Liver (tissue), 9 donors: Measurements from ENCODE around the gene U2AF1L4. TPM values are rescaled to one million over a fixed set of nuclear protein-coding genes. Genes with fewer than 3 reads are reported as not detected.

Experiments used
- DNase-seq: peaks from one replicate; pipeline ENCODE4 v3.0.0-alpha.2; 2017; ENCODE audit warnings: low spot score
- H3K27ac ChIP-seq, 2 donors: one replicate each; pipeline ENCODE4 v1.7.0; 2013; ENCODE audit warnings: inconsistent platforms in 2 of 2, low read length in 2 of 2, control low read depth in 1 of 2, low read depth in 1 of 2, mild to moderate bottlenecking in 1 of 2
- H3K27me3 ChIP-seq, 4 donors: one replicate each; pipeline versions ENCODE4 v1.6.1 to v1.7.0; 2013; ENCODE audit warnings: low read length in 3 of 4, inconsistent platforms in 1 of 4, mild to moderate bottlenecking in 1 of 4, moderate library complexity in 1 of 4; ENCODE audit not compliant: control insufficient read depth in 4 of 4, insufficient read depth in 4 of 4
- H3K36me3 ChIP-seq, 4 donors: one replicate each; pipeline versions ENCODE4 v1.6.1 to v1.7.0; 2013; ENCODE audit warnings: low read length in 3 of 4, mild to moderate bottlenecking in 3 of 4, low read depth in 1 of 4, moderate library complexity in 1 of 4; ENCODE audit not compliant: control insufficient read depth in 4 of 4, insufficient read depth in 3 of 4
- H3K4me1 ChIP-seq, 4 donors: one replicate each; pipeline versions ENCODE4 v1.6.1 to v1.7.0; 2013; ENCODE audit warnings: low read length in 3 of 4, mild to moderate bottlenecking in 3 of 4, moderate library complexity in 1 of 4; ENCODE audit not compliant: control insufficient read depth in 4 of 4, insufficient read depth in 4 of 4
- H3K4me3 ChIP-seq, 3 donors: one replicate each; pipeline versions ENCODE4 v1.6.1 to v1.7.0; 2013; ENCODE audit warnings: low read length in 3 of 3, control low read depth in 1 of 3, low read depth in 1 of 3, mild to moderate bottlenecking in 1 of 3
- H3K9ac ChIP-seq, 2 donors: one replicate each; pipeline ENCODE4 v1.7.0; 2013; ENCODE audit warnings: low read length in 2 of 2, mild to moderate bottlenecking in 2 of 2, moderate library complexity in 2 of 2, control low read depth in 1 of 2, low read depth in 1 of 2
- H3K9me3 ChIP-seq, 4 donors: one replicate each; pipeline versions ENCODE4 v1.6.1 to v1.7.0; 2013; ENCODE audit warnings: low read length in 3 of 4; ENCODE audit not compliant: control insufficient read depth in 4 of 4
- EGR1 ChIP-seq, 2 donors: IDR thresholded peaks; 2 replicates each; pipeline ENCODE4 v1.6.1; 2016 to 2018; ENCODE audit warnings: antibody characterized with exemption in 2 of 2, low read depth in 2 of 2
- FOXA1 ChIP-seq: IDR thresholded peaks from 2 replicates; pipeline ENCODE4 v1.6.1; 2016; ENCODE audit warnings: antibody characterized with exemption
- FOXA2 ChIP-seq: IDR thresholded peaks from 2 replicates; pipeline ENCODE4 v1.6.1; 2016; ENCODE audit warnings: antibody characterized with exemption
- GABPA ChIP-seq, 2 donors: IDR thresholded peaks in 1 of 2; conservative IDR thresholded peaks in 1 of 2; 2 replicates each; pipeline ENCODE4 v1.6.1; 2016; ENCODE audit warnings: antibody characterized with exemption in 2 of 2, mild to moderate bottlenecking in 1 of 2, moderate library complexity in 1 of 2
- HNF4A ChIP-seq, 2 donors: conservative IDR thresholded peaks; 2 replicates each; pipeline ENCODE4 v1.6.1; 2016; ENCODE audit warnings: antibody characterized with exemption in 2 of 2, mild to moderate bottlenecking in 2 of 2
- HNF4G ChIP-seq: IDR thresholded peaks from 2 replicates; pipeline ENCODE4 v1.6.1; 2016; ENCODE audit warnings: antibody characterized with exemption
- JUND ChIP-seq, 2 donors: IDR thresholded peaks; 2 replicates each; pipeline ENCODE4 v1.6.1; 2016; ENCODE audit warnings: antibody characterized with exemption in 2 of 2
- NR2F2 ChIP-seq: IDR thresholded peaks from 2 replicates; pipeline ENCODE4 v1.6.1; 2016; ENCODE audit warnings: antibody characterized with exemption
- RAD21 ChIP-seq, 2 donors: IDR thresholded peaks; 2 replicates each; pipeline ENCODE4 v1.6.1; 2016; ENCODE audit warnings: antibody characterized with exemption in 2 of 2, mild to moderate bottlenecking in 2 of 2
- RXRA ChIP-seq, 2 donors: IDR thresholded peaks; 2 replicates each; pipeline ENCODE4 v1.6.1; 2017 to 2018; ENCODE audit warnings: antibody characterized with exemption in 2 of 2, mild to moderate bottlenecking in 1 of 2
- SP1 ChIP-seq: IDR thresholded peaks from 2 replicates; pipeline ENCODE4 v1.6.1; 2018; ENCODE audit warnings: antibody characterized with exemption, mild to moderate bottlenecking
- TAF1 ChIP-seq: conservative IDR thresholded peaks from 2 replicates; pipeline ENCODE4 v1.6.1; 2016; ENCODE audit warnings: antibody characterized with exemption, mild to moderate bottlenecking
- YY1 ChIP-seq: IDR thresholded peaks from 2 replicates; pipeline ENCODE4 v1.6.1; 2016; ENCODE audit warnings: antibody characterized with exemption, mild to moderate bottlenecking
- WGBS: extraction: QIAGEN DNeasy Blood & Tissue Kit; methylation state at CpG from one replicate; pipeline ENCODE4 v1.1.7; 2013; 5-methylcytosine and 5-hydroxymethylcytosine counted together
- polyA plus RNA-seq, 2 donors: library from polyadenylated mRNA; stranded (reverse) in 1 of 2; unstranded in 1 of 2; fragments of 200-250 nt in 1 of 2; fragments of >200 nt in 1 of 2; fragmentation: Nextera tagmentation in 1 of 2; extraction: Ambion mirVana in 1 of 2; gene quantifications; one replicate each; pipeline versions ENCODE4 v1.2.1 to v1.2.3, GENCODE V29; 2013 to 2015
- total RNA-seq, 2 donors: library from RNA; depleted of rRNA; stranded (reverse); fragments of >200 nt; gene quantifications; one replicate each; pipeline ENCODE4 v1.2.3, GENCODE V29; 2014
- TF ChIP-seq, protein P1 (sequence below): IDR thresholded peaks from 2 replicates; pipeline ENCODE4 v1.6.1; 2016; ENCODE audit warnings: antibody characterized with exemption
- TF ChIP-seq, protein P2 (sequence below): IDR thresholded peaks from 2 replicates; pipeline ENCODE4 v1.6.1; 2016; ENCODE audit warnings: antibody characterized with exemption
- TF ChIP-seq, protein P3 (sequence below): IDR thresholded peaks from 2 replicates; pipeline ENCODE4 v1.6.1; 2016; ENCODE audit warnings: antibody characterized with exemption
- TF ChIP-seq, protein P4 (sequence below): fragments of 150-350 bp; IDR thresholded peaks from 2 replicates; pipeline ENCODE4 v1.5.1; 2017; ENCODE audit warnings: improper control_type of control experiment, low read depth, low read length; ENCODE audit not compliant: missing input control
- TF ChIP-seq, protein P5 (sequence below): IDR thresholded peaks from 2 replicates; pipeline ENCODE4 v1.6.1; 2016; ENCODE audit warnings: antibody characterized with exemption, mild to moderate bottlenecking
- donor health status: healthy.
- donor health status: healthy.
- donor health status: healthy.
- donor health status: healthy.
- donor health status: healthy.

Gene U2AF1L4
- total and polyA plus RNA-seq, 4 donors: 4.5 to 36.5 (median 13.4) TPM

DNA sequence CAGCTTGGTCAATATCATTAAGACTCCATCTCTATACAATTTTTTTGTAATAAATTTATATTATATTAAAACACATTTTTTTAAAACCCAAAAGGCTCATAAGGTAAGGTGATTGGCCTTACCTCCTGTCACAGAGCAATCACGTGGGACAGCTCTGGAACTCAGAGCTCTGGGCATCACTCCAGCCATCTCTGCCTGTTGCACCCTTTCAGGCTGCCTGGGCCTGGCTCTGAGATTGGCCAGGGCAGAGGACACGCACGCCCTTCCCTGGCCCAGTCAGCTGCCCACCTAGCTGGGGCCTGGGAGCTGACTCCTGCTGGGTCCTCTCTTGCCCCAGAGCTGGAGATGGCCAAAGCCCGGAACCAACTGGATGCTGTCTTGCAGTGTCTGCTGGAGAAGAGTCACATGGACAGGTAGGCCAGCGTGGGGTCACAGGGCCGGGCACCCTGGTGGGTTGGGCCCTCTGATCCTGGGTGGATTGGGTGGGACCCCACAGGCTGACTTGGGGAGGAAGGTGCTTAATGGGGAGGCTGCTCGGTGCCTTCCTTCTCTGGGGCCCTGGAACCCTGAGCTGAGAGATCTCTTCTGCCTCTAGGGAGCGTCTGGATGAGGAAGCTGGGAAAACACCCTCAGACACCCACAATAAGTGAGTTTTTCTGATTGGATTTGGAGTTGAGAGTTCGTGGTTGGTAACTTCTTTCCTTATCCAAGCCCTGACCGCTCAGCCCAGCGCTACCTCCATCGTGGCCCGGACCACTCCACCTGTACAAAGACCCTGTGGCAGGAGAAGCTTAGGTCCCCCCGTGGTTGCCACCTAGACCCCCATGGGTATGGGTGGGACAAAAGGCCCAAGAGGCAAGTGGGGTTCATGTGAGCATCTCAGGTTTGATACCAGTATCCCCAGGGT lies 6.9 kb upstream of the U2AF1L4 start:
- 90% methylated on average over 14 of the region's 14 CpGs for WGBS
- H3K27ac ChIP-seq: no peak overlapping the region
- peaks cover 8 to 17% (median 12%) of the 10 kb centered on the region in 4 donors for H3K4me1 ChIP-seq
- peaks cover 0 to 20% (median 10%) of the 10 kb centered on the region in 4 donors for H3K36me3 ChIP-seq
- DNase-seq: no peak
- H3K27me3 ChIP-seq: no peaks in the 10 kb centered on the region
- no peak for TF ChIP-seq TAF1
- no peak for TF ChIP-seq FOXA2
- no peak for TF ChIP-seq HNF4A (conservative IDR thresholded peaks at IDR 0.05)
- TF ChIP-seq, protein P1, sequence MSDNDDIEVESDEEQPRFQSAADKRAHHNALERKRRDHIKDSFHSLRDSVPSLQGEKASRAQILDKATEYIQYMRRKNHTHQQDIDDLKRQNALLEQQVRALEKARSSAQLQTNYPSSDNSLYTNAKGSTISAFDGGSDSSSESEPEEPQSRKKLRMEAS: no peak
- no peak for TF ChIP-seq RXRA (IDR thresholded peaks at IDR 0.05)
- TF ChIP-seq SP1: no peak
- no peak for TF ChIP-seq YY1
- TF ChIP-seq, protein P2, sequence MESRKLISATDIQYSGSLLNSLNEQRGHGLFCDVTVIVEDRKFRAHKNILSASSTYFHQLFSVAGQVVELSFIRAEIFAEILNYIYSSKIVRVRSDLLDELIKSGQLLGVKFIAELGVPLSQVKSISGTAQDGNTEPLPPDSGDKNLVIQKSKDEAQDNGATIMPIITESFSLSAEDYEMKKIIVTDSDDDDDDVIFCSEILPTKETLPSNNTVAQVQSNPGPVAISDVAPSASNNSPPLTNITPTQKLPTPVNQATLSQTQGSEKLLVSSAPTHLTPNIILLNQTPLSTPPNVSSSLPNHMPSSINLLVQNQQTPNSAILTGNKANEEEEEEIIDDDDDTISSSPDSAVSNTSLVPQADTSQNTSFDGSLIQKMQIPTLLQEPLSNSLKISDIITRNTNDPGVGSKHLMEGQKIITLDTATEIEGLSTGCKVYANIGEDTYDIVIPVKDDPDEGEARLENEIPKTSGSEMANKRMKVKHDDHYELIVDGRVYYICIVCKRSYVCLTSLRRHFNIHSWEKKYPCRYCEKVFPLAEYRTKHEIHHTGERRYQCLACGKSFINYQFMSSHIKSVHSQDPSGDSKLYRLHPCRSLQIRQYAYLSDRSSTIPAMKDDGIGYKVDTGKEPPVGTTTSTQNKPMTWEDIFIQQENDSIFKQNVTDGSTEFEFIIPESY: no peak
- TF ChIP-seq RAD21 (IDR thresholded peaks at IDR 0.05): no peak
- no peak for TF ChIP-seq NR2F2
- no peak for TF ChIP-seq HNF4G
- TF ChIP-seq, protein P3, sequence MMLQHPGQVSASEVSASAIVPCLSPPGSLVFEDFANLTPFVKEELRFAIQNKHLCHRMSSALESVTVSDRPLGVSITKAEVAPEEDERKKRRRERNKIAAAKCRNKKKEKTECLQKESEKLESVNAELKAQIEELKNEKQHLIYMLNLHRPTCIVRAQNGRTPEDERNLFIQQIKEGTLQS: no peak
- TF ChIP-seq EGR1 (IDR thresholded peaks at IDR 0.05; ENCODE audit: low read depth in 2 of 2): no peak
- no peak for TF ChIP-seq FOXA1
- no peak for TF ChIP-seq JUND (IDR thresholded peaks at IDR 0.05)
- TF ChIP-seq, protein P4, sequence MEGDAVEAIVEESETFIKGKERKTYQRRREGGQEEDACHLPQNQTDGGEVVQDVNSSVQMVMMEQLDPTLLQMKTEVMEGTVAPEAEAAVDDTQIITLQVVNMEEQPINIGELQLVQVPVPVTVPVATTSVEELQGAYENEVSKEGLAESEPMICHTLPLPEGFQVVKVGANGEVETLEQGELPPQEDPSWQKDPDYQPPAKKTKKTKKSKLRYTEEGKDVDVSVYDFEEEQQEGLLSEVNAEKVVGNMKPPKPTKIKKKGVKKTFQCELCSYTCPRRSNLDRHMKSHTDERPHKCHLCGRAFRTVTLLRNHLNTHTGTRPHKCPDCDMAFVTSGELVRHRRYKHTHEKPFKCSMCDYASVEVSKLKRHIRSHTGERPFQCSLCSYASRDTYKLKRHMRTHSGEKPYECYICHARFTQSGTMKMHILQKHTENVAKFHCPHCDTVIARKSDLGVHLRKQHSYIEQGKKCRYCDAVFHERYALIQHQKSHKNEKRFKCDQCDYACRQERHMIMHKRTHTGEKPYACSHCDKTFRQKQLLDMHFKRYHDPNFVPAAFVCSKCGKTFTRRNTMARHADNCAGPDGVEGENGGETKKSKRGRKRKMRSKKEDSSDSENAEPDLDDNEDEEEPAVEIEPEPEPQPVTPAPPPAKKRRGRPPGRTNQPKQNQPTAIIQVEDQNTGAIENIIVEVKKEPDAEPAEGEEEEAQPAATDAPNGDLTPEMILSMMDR: no peak
- TF ChIP-seq, protein P5, sequence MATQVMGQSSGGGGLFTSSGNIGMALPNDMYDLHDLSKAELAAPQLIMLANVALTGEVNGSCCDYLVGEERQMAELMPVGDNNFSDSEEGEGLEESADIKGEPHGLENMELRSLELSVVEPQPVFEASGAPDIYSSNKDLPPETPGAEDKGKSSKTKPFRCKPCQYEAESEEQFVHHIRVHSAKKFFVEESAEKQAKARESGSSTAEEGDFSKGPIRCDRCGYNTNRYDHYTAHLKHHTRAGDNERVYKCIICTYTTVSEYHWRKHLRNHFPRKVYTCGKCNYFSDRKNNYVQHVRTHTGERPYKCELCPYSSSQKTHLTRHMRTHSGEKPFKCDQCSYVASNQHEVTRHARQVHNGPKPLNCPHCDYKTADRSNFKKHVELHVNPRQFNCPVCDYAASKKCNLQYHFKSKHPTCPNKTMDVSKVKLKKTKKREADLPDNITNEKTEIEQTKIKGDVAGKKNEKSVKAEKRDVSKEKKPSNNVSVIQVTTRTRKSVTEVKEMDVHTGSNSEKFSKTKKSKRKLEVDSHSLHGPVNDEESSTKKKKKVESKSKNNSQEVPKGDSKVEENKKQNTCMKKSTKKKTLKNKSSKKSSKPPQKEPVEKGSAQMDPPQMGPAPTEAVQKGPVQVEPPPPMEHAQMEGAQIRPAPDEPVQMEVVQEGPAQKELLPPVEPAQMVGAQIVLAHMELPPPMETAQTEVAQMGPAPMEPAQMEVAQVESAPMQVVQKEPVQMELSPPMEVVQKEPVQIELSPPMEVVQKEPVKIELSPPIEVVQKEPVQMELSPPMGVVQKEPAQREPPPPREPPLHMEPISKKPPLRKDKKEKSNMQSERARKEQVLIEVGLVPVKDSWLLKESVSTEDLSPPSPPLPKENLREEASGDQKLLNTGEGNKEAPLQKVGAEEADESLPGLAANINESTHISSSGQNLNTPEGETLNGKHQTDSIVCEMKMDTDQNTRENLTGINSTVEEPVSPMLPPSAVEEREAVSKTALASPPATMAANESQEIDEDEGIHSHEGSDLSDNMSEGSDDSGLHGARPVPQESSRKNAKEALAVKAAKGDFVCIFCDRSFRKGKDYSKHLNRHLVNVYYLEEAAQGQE: no peak
- no peak for TF ChIP-seq GABPA (IDR thresholded peaks at IDR 0.05 in 1 of 2, conservative IDR thresholded peaks at IDR 0.05 in 1 of 2)
- no peak overlapping the region for H3K4me3 ChIP-seq
- no peak overlapping the region for H3K9ac ChIP-seq
- H3K9me3 ChIP-seq: no peaks in the 10 kb centered on the region
